Testis (tissue), 3 donors: ENCODE data around the gene ZC3HAV1. TPM values are rescaled to one million over a fixed set of nuclear protein-coding genes. Genes with fewer than 3 reads are reported as not detected.

Experiments
- DNase-seq: peaks from one replicate; pipeline ENCODE4 v3.0.0-alpha.2; 2019
- H3K27ac ChIP-seq, 2 donors: fragments of 200-600 bp; sonication (generic); one replicate each; pipeline ENCODE4 v1.5.1; 2019
- H3K27me3 ChIP-seq: fragments of 200-600 bp; sonication (generic); one replicate; pipeline ENCODE4 v1.5.1; 2019
- H3K36me3 ChIP-seq: fragments of 200-600 bp; sonication (generic); one replicate; pipeline ENCODE4 v1.5.1; 2017; ENCODE audit warnings: low read depth; ENCODE audit errors: missing control alignments
- H3K4me1 ChIP-seq: fragments of 200-600 bp; sonication (generic); one replicate; pipeline ENCODE4 v1.5.1; 2019
- H3K4me3 ChIP-seq, 2 donors: fragments of 200-600 bp; sonication (generic); one replicate each; pipeline ENCODE4 v1.5.1; 2017 to 2019
- H3K9me3 ChIP-seq: fragments of 200-600 bp; sonication (generic); one replicate; pipeline ENCODE4 v1.5.1; 2017
- CTCF ChIP-seq, 3 experiments: fragments of 450-650 bp in 2 of 3; fragments of 200-600 bp in 1 of 3; sonication (generic) in 1 of 3; IDR thresholded peaks; one replicate each; pipeline ENCODE4 v1.5.1; 2016 to 2019; ENCODE audit warnings: antibody characterized with exemption in 3 of 3, mild to moderate bottlenecking in 2 of 3, moderate library complexity in 1 of 3
- POLR2A ChIP-seq: fragments of 450-650 bp; IDR thresholded peaks from one replicate; pipeline ENCODE4 v1.6.1; 2017; ENCODE audit warnings: antibody characterized with exemption, mild to moderate bottlenecking, moderate library complexity
- whole genome bisulfite sequencing, 2 donors: methylation state at CpG; one replicate each; pipeline ENCODE4 v1.1.5; 2018; 5-methylcytosine and 5-hydroxymethylcytosine counted together
- intact Hi-C: fragments of 100-400 bp; cut with DNase I; formaldehyde crosslinking; loops from one replicate; pipeline ENCODE4 v1.15.1; 2023; ENCODE audit warnings: low total_unique reads
- polyA plus RNA-seq: library from polyadenylated mRNA; stranded (reverse); fragments of 350-450 nt; fragmentation: Illumina TruSeq; extraction: RNeasy Lipid Tissue Mini Kit (QIAGEN cat#74804); gene quantifications from one replicate; pipeline ENCODE4 v1.2.3, GENCODE V29; 2014; ENCODE audit warnings: low read depth, low replicate concordance; ENCODE audit not compliant: insufficient read depth
- total RNA-seq, 2 donors: library from RNA; depleted of rRNA; stranded (reverse); fragments of >200 nt; gene quantifications; one replicate each; pipeline ENCODE4 v1.2.3, GENCODE V29; 2016

Gene ZC3HAV1
- total and polyA plus RNA-seq, 3 donors from 2014 or later, result 13.1 to 38.7 (median 32.8) TPM

- peaks cover 32% of the 10 kb centered on the region for H3K4me1 ChIP-seq
- H3K27ac ChIP-seq, result no peak overlapping the region
- no peaks in the 10 kb centered on the region for H3K9me3 ChIP-seq
- H3K4me3 ChIP-seq, result no peak overlapping the region
- WGBS, 2 donors, result 91% methylated on average over 2 of the region's 2 CpGs
- intact Hi-C loops, result no loop called here
- DNase-seq, result no peak
- H3K27me3 ChIP-seq, result no peaks in the 10 kb centered on the region
- TF ChIP-seq POLR2A (no peak), CTCF (IDR thresholded peaks at IDR 0.05) (no peak)
- H3K36me3 ChIP-seq, result no peaks in the 10 kb centered on the region
These were observed 20.4 kb downstream of the ZC3HAV1 start for GRCh38 chr7:139089118-139089517.

- intact Hi-C loops, result no loop called here
- H3K36me3 ChIP-seq, result no peaks in the 10 kb centered on the region
- H3K4me1 ChIP-seq, result peaks cover 25% of the 10 kb centered on the region
- 78 to 83% methylated on average over 2 of the region's 2 CpGs for WGBS, 2 donors
- H3K4me3 ChIP-seq, result no peak overlapping the region
- TF ChIP-seq CTCF (IDR thresholded peaks at IDR 0.05), result no peak
- TF ChIP-seq POLR2A, result no peak
- no peaks in the 10 kb centered on the region for H3K27me3 ChIP-seq
- H3K9me3 ChIP-seq, result no peaks in the 10 kb centered on the region
- DNase-seq, result no peak
- H3K27ac ChIP-seq, result no peak overlapping the region
These were observed 21.3 kb downstream of the ZC3HAV1 start for GRCh38 chr7:139088268-139088667.

- Histone ChIP-seq H3K4me3 (no peak overlapping the region), H3K9me3 (no peaks in the 10 kb centered on the region), H3K4me1 (peaks cover 18% of the 10 kb centered on the region), H3K27ac (no peak overlapping the region), H3K27me3 (no peaks in the 10 kb centered on the region), H3K36me3 (no peaks in the 10 kb centered on the region)
- DNase-seq, result no peak
- 86 to 94% methylated on average over 3 of the region's 3 CpGs for WGBS, 2 donors
- TF ChIP-seq POLR2A (no peak), CTCF (IDR thresholded peaks at IDR 0.05) (no peak)
- intact Hi-C loops, result no loop called here
These were observed 22.3 kb downstream of the ZC3HAV1 start for GRCh38 chr7:139087212-139087611.

- Histone ChIP-seq H3K4me1 (peaks cover 10% of the 10 kb centered on the region), H3K27ac (no peak overlapping the region), H3K4me3 (no peak overlapping the region), H3K27me3 (no peaks in the 10 kb centered on the region), H3K36me3 (no peaks in the 10 kb centered on the region), H3K9me3 (no peaks in the 10 kb centered on the region)
- WGBS, 2 donors, result 77 to 81% methylated on average over 2 of the region's 2 CpGs
- intact Hi-C loops, result no loop called here
- DNase-seq, result no peak
- TF ChIP-seq POLR2A, result no peak
- no peak for TF ChIP-seq CTCF (IDR thresholded peaks at IDR 0.05)
These were observed 23.1 kb downstream of the ZC3HAV1 start for GRCh38 chr7:139086454-139086853.

- no peak for DNase-seq
- no peaks in the 10 kb centered on the region for H3K36me3 ChIP-seq
- H3K27me3 ChIP-seq, result no peaks in the 10 kb centered on the region
- intact Hi-C loops, result no loop called here
- H3K9me3 ChIP-seq, result no peaks in the 10 kb centered on the region
- H3K4me1 ChIP-seq, result no peaks in the 10 kb centered on the region
- H3K27ac ChIP-seq, result no peak overlapping the region
- TF ChIP-seq CTCF (IDR thresholded peaks at IDR 0.05) (no peak), POLR2A (no peak)
- H3K4me3 ChIP-seq, result no peak overlapping the region
- 84 to 91% methylated on average over 5 of the region's 5 CpGs for WGBS, 2 donors
These were observed 24.8 kb downstream of the ZC3HAV1 start for GRCh38 chr7:139084709-139085108.
